Measurements from ENCODE around the gene XRN1.
A peak's percentile ranks its signal among the peaks of the same experiment; 100 is the strongest.
"Not testable (repeated sequence)": the region's sequence is repeated elsewhere in the genome, so short reads cannot be mapped to it uniquely, and the experiment has no call there.

XRN1 gene

GRCh38 chr3:142445816-142446254, 2.0 kb downstream of the XRN1 start:
- Histone ChIP-seq H3K4me3 (ENCODE audit: low read depth, low read length) (no peak overlapping the region), H4K8ac (ENCODE audit: low read depth, low read length) (no peak overlapping the region), H2AK5ac (ENCODE audit: low read length) (no peak overlapping the region), H2AFZ (ENCODE audit: insufficient read depth, low read length, poor library complexity) (no peak overlapping the region), H4K12ac (ENCODE audit: low read depth, low read length) (no peak overlapping the region), H4K91ac (ENCODE audit: low read depth, low read length) (no peak overlapping the region), H3K4ac (ENCODE audit: low read depth, low read length) (peak overlapping the region; percentile 40), H2BK120ac (ENCODE audit: insufficient read depth, low read length, poor library complexity) (no peak overlapping the region), H3K4me1 (ENCODE audit: control insufficient read depth in 1 of 2, insufficient read depth in 2 of 2, low read length in 2 of 2) (peaks cover 0 to 1% of the 10 kb centered on the region in 2 experiments), H3K79me1 (ENCODE audit: low read length) (peaks cover 5% of the 10 kb centered on the region), H3K18ac (ENCODE audit: low read length) (no peak overlapping the region), H3K36me3 (ENCODE audit: control insufficient read depth in 1 of 2, insufficient read depth in 2 of 2, low read length in 2 of 2) (no peaks in the 10 kb centered on the region), H3K23ac (ENCODE audit: low read length) (no peak overlapping the region), H3K27ac (ENCODE audit: low read depth, low read length) (no peak overlapping the region), H3K4me2 (ENCODE audit: low read length) (no peak overlapping the region), H3K79me2 (ENCODE audit: control insufficient read depth, insufficient read depth, low read length, poor library complexity) (peaks cover 9% of the 10 kb centered on the region), H3K27me3 (ENCODE audit: insufficient read depth, low read length) (no peaks in the 10 kb centered on the region), H3K14ac (ENCODE audit: low read length) (no peak overlapping the region), H3K9me3 (ENCODE audit: insufficient read depth, low read depth, low read length) (no peaks in the 10 kb centered on the region), H2BK5ac (ENCODE audit: low read depth, low read length, poor library complexity) (no peak overlapping the region), H2BK12ac (ENCODE audit: low read length) (no peak overlapping the region), H3K9ac (ENCODE audit: low read length) (no peak overlapping the region)
- DNase-seq = no peak
- WGBS (ENCODE audit: extremely low coverage, insufficient coverage, insufficient read length) = no CpG with 5 or more reads among the region's 6 CpGs

GRCh38 chr3:142444343-142444742, 3.5 kb downstream of the XRN1 start:
- Histone ChIP-seq H3K79me2 (ENCODE audit: control insufficient read depth, insufficient read depth, low read length, poor library complexity) (peaks cover 16% of the 10 kb centered on the region), H2BK12ac (ENCODE audit: low read length) (no peak overlapping the region), H3K79me1 (ENCODE audit: low read length) (peaks cover 7% of the 10 kb centered on the region), H3K4me2 (ENCODE audit: low read length) (no peak overlapping the region), H3K14ac (ENCODE audit: low read length) (no peak overlapping the region), H3K9me3 (ENCODE audit: insufficient read depth, low read depth, low read length) (no peaks in the 10 kb centered on the region), H3K18ac (ENCODE audit: low read length) (no peak overlapping the region), H3K36me3 (ENCODE audit: control insufficient read depth in 1 of 2, insufficient read depth in 2 of 2, low read length in 2 of 2) (no peaks in the 10 kb centered on the region), H4K12ac (ENCODE audit: low read depth, low read length) (no peak overlapping the region), H2AFZ (ENCODE audit: insufficient read depth, low read length, poor library complexity) (no peak overlapping the region), H4K91ac (ENCODE audit: low read depth, low read length) (no peak overlapping the region), H3K27me3 (ENCODE audit: insufficient read depth, low read length) (no peaks in the 10 kb centered on the region), H2BK120ac (ENCODE audit: insufficient read depth, low read length, poor library complexity) (no peak overlapping the region), H2BK5ac (ENCODE audit: low read depth, low read length, poor library complexity) (no peak overlapping the region), H3K4me3 (ENCODE audit: low read depth, low read length) (no peak overlapping the region), H4K8ac (ENCODE audit: low read depth, low read length) (no peak overlapping the region), H3K9ac (ENCODE audit: low read length) (no peak overlapping the region), H2AK5ac (ENCODE audit: low read length) (no peak overlapping the region), H3K4ac (ENCODE audit: low read depth, low read length) (peak overlapping the region; percentile 2), H3K27ac (ENCODE audit: low read depth, low read length) (no peak overlapping the region), H3K23ac (ENCODE audit: low read length) (no peak overlapping the region), H3K4me1 (ENCODE audit: control insufficient read depth in 1 of 2, insufficient read depth in 2 of 2, low read length in 2 of 2) (peaks cover 8 to 10% of the 10 kb centered on the region in 2 experiments)
- no peak for DNase-seq
- WGBS (ENCODE audit: extremely low coverage, insufficient coverage, insufficient read length) = no CpG with 5 or more reads among the region's 11 CpGs

- H2BK120ac ChIP-seq (ENCODE audit: insufficient read depth, low read length, poor library complexity); DNase-seq: not testable (repeated sequence)
Measured at GRCh38 chr3:142443060-142443459, 4.8 kb downstream of the XRN1 start.

GRCh38 chr3:142439499-142440220, 8.2 kb downstream of the XRN1 start:
- H4K12ac ChIP-seq (ENCODE audit: low read depth, low read length); H2AFZ ChIP-seq (ENCODE audit: insufficient read depth, low read length, poor library complexity); H2AK5ac ChIP-seq (ENCODE audit: low read length); H3K79me2 ChIP-seq (ENCODE audit: control insufficient read depth, insufficient read depth, low read length, poor library complexity); H3K4ac ChIP-seq (ENCODE audit: low read depth, low read length); H3K27me3 ChIP-seq (ENCODE audit: insufficient read depth, low read length); H3K9ac ChIP-seq (ENCODE audit: low read length); H3K79me1 ChIP-seq (ENCODE audit: low read length); H3K9me3 ChIP-seq (ENCODE audit: insufficient read depth, low read depth, low read length); H4K91ac ChIP-seq (ENCODE audit: low read depth, low read length); H3K23ac ChIP-seq (ENCODE audit: low read length); H3K4me3 ChIP-seq (ENCODE audit: low read depth, low read length); H3K4me2 ChIP-seq (ENCODE audit: low read length); H3K36me3 ChIP-seq (ENCODE audit: control insufficient read depth in 1 of 2, insufficient read depth in 2 of 2, low read length in 2 of 2): not testable (repeated sequence)
- H2BK5ac ChIP-seq (ENCODE audit: low read depth, low read length, poor library complexity) = peak overlapping the region; percentile 86
- DNase-seq = peak; percentile 71 to 86
- peak overlapping the region; percentile 75 for H3K18ac ChIP-seq (ENCODE audit: low read length)
- peak overlapping the region; percentile 70 for H3K14ac ChIP-seq (ENCODE audit: low read length)
- peak overlapping the region; percentile 60 for H2BK120ac ChIP-seq (ENCODE audit: insufficient read depth, low read length, poor library complexity)
- peak overlapping the region; percentile 73 for H4K8ac ChIP-seq (ENCODE audit: low read depth, low read length)
- H3K27ac ChIP-seq (ENCODE audit: low read depth, low read length) = peak overlapping the region; percentile 39
- WGBS (ENCODE audit: extremely low coverage, insufficient coverage, insufficient read length) = no CpG with 5 or more reads among the region's 15 CpGs
- peaks cover 8 to 10% of the 10 kb centered on the region in 2 experiments for H3K4me1 ChIP-seq (ENCODE audit: control insufficient read depth in 1 of 2, insufficient read depth in 2 of 2, low read length in 2 of 2)
- H2BK12ac ChIP-seq (ENCODE audit: low read length) = peak overlapping the region; percentile 64

More at GRCh38 chr3:142443060-142443459, 4.8 kb downstream of the XRN1 start:
- not testable (repeated sequence) for H3K4me2 ChIP-seq (ENCODE audit: low read length); H2AK5ac ChIP-seq (ENCODE audit: low read length); H3K4ac ChIP-seq (ENCODE audit: low read depth, low read length); H2BK12ac ChIP-seq (ENCODE audit: low read length); H3K18ac ChIP-seq (ENCODE audit: low read length); H4K8ac ChIP-seq (ENCODE audit: low read depth, low read length); H3K4me3 ChIP-seq (ENCODE audit: low read depth, low read length); H3K36me3 ChIP-seq (ENCODE audit: control insufficient read depth in 1 of 2, insufficient read depth in 2 of 2, low read length in 2 of 2); H3K9ac ChIP-seq (ENCODE audit: low read length); H3K27me3 ChIP-seq (ENCODE audit: insufficient read depth, low read length); H3K9me3 ChIP-seq (ENCODE audit: insufficient read depth, low read depth, low read length); H2BK5ac ChIP-seq (ENCODE audit: low read depth, low read length, poor library complexity); H3K23ac ChIP-seq (ENCODE audit: low read length); H4K91ac ChIP-seq (ENCODE audit: low read depth, low read length); H4K12ac ChIP-seq (ENCODE audit: low read depth, low read length); H3K79me1 ChIP-seq (ENCODE audit: low read length); H2AFZ ChIP-seq (ENCODE audit: insufficient read depth, low read length, poor library complexity); H3K14ac ChIP-seq (ENCODE audit: low read length); H3K27ac ChIP-seq (ENCODE audit: low read depth, low read length)
- Histone ChIP-seq H3K4me1 (ENCODE audit: control insufficient read depth in 1 of 2, insufficient read depth in 2 of 2, low read length in 2 of 2) (peaks cover 8 to 10% of the 10 kb centered on the region in 2 experiments), H3K79me2 (ENCODE audit: control insufficient read depth, insufficient read depth, low read length, poor library complexity) (peaks cover 15% of the 10 kb centered on the region)
- WGBS (ENCODE audit: extremely low coverage, insufficient coverage, insufficient read length) = no CpG with 5 or more reads among the region's 12 CpGs
